Islet of Langerhans (tissue), 1 donor: ENCODE results near the gene FIZ1.

Experiments
- FAIRE-seq: peaks from one replicate; lab custom pipeline; 2011; peaks lifted over from hg19 to GRCh38; lab: Jason Lieb, UNC

FIZ1 gene

DNA sequence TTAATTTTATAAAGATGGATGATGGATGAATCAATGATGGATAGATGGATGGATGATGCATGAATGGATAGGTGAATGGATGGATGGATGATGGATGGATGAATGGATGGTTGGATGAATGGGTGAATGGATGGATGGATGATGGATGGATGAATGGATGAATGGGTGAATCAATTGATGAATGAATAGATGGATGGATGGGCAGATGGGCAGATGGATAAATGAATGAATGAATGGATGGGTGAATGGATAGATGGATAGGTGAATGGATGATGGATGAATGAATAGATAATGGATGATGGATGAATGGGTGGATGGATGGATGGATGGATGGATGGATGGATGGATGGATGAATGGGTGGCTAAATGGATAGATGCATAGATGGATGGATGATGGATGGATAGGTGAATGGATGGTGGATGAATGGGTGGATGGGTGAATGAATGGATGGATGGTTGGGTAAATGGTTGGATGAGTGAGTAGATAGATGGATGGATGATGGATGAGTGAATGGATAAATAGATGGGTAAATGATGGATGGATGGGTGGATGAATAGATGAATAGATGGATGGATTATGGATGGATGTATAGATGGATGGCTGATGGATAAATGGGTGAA is 31.5 kb downstream of the FIZ1 start:
- no peak for FAIRE-seq

- no peak for FAIRE-seq
Measured at GRCh38 chr19:55566823-55567222, 32.5 kb downstream of the FIZ1 start.

- FAIRE-seq = no peak
Measured at GRCh38 chr19:55563261-55563690, 36.0 kb downstream of the FIZ1 start.

- FAIRE-seq = no peak
Measured at GRCh38 chr19:55559684-55560083, 39.6 kb downstream of the FIZ1 start.

DNA sequence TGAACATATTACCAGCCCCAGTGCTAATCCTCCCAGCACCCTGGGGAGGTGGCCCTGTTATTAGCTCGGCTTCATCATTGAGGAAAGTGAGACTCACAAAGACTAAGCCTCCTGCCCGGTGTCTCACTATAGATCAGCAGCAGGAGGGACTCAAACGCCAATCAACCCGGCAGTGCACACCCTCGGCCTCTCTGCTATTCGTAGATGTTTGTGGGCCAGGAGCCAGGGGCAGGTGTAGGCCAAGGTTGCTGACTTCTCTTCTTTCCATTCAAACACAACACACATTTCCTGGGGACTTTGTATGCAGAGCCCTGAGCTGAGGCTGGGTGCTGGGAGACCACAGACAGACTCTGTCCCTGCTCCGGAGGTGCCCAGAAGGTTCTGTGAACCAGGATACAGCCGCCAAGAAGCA is 44.6 kb downstream of the FIZ1 start:
- no peak for FAIRE-seq

GRCh38 chr19:55554302-55554701 is 45.0 kb downstream of the FIZ1 start:
- no peak for FAIRE-seq

DNA sequence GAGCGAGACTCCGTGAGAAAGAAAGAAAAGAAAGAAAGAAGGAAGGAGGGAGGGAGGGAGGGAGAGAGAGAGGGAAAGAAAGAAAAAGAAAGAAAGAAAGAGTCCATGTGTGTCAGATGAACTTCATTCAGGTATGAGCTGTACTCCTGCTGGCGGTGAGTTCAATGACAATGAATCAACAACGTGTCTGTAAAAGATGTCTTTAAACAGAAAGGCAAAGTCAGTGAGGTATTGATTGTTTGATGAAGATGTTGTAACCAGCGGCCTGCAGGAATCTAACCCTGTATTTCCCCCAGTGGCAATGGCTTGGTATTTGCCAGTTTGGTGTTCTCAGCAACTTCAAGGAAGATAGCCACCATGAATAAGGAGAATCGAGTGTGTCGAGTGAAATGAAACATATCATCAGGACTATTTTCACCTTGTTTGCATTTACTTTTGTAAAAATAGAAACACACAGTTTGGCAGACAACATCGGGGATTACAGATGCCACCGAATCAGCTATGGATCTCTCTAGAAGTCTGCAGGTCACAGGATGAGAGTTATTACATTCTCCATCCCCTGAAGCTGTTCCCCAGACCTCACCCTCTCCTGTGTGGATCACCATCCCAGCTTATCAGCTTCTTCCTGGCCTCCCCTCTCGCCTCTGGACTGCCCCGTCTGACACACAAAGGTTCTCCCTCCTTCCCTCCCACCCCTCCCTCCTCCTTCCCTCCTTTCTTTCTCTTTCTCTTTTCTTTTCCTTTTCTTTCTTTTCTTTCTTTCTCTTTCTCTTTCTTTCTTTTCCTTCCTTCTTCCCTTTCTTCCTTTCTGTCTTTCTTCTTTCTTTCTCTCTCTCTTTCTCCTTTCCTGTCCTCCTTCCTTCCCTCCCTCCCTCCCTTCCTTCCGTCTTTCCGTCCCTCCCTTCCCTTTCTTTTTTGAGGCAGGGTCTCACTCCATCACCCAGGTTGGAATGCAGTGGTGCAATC is 45.8 kb downstream of the FIZ1 start:
- no peak for FAIRE-seq

GRCh38 chr19:55552620-55553019 is 46.7 kb downstream of the FIZ1 start:
- FAIRE-seq = no peak

- FAIRE-seq = no peak
Measured at GRCh38 chr19:55552206-55552605, 47.1 kb downstream of the FIZ1 start.

GRCh38 chr19:55550321-55550650 is 49.0 kb downstream of the FIZ1 start:
- no peak for FAIRE-seq

- peak; percentile 70 for FAIRE-seq
Measured at GRCh38 chr19:55549500-55550320, 49.6 kb downstream of the FIZ1 start.

GRCh38 chr19:55546822-55547614 is 52.3 kb downstream of the FIZ1 start:
- FAIRE-seq = no peak

DNA sequence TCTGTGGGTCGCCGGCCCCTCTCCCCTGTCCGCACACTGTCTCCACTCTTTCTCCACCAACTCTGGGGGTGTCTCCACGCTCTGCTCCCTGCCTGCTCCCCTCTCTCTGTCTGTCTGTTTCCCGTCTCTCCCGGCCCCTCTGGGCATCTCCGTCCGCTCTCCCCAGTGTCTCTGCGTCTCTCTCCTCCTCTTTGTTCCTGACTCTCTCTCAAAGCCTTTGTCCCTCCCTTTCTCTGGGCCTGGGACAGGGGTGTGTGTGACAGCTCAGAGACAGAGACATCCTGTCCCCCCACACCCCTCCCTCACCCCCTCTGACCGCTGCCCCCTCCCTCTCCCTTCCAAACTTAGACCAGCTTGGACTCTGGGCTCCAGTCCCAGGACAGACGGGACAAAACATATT is 53.3 kb downstream of the FIZ1 start:
- FAIRE-seq = no peak

DNA sequence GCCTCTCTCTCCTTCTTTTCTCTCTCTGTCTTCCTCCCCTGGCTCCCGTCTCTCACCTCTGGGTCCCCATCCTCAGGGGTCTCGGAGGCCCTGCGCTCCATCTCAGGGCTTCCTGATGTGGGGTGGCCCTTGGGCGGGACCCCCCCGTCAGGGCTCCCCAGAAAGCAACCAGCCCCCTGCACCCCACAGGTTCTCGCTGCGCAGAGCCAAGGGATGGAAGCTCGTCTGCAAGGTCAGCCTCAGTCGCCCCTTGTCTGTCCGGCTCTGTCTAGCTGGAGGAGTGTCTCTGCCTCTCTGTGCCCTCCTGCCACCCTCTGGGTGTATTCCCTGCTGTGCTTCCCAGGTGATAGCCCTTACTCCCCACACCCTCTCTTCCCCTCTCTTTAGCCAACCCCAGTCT is 53.9 kb downstream of the FIZ1 start, which contains the start of gene SBK3:
Gene SBK3, minus strand, starts transcription at position 101 of the 400 bp plus-strand sequence. Its CDS starts 0 bp downstream, at position 101.
- FAIRE-seq = no peak

DNA sequence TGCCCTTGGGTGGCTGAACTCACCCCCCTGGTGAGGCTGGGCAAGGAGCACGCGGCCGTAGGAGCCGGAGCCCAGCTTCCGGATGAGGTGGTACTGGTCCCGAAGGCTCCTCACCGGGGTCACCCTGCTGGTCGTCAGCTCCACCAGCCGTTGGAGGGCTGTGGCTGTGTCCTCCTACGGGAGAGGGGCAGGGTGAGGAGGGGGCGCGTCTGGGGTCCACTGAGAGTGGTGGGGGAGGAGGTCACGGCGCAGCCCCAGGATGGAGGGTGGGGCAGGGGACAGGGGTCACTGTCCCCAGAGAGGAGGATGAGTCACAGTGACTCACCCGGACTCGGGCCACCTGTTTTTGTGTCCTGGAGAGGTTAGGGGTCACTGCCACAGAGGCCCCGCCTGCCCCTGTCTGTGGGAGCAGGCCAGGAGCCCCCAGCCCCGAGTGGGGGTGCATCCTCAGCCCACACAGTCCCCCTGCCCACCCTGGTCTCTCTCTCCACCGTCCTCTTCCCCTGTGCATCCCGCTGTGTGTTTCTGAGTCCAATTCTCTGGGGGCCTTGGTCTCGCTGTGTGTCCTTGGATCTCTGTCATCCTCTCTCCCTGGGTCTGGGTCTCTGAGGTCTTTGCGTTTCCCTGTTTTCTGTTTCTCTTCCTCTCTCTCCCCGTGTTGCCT is 54.4 kb downstream of the FIZ1 start:
- no peak for FAIRE-seq

DNA sequence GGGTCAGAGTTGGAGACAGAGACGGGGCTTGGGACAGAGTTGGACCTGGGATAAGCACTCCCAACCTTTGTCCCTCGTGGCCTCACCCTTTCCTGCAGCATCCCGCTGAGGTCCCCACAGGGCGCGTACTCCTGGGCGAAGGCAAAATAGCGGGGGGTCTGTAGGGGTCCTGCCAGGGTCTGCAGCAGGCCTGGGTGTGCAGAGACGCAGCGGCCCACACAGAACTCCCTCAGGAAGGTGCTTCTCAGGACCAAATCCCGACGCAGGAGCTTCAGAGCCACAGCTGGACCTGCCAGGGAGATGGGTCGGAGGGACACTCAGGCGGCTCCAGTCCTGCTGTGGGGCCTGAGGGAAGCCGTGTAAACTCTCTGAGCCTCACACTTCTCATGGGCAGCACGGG is 55.3 kb downstream of the FIZ1 start:
- FAIRE-seq = no peak

DNA sequence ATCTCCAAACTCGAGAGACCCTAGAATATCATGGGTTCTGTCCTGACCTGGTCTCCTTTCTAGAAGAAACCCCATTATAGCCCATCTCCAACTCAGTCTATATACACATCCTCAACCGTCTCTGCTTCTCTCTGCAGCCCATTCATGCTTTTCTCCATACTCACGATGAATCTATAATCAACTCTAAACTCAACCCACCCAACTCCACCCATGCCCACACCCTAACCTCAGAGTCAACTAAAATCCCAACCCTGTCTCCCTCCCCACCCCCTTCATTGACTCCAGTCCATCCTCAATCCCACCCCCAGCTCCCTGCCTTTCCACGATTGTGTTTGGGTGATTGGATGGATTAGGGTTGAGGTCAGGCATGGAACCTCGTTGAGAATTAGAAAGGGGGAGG is 55.8 kb downstream of the FIZ1 start:
- FAIRE-seq = no peak

- no peak for FAIRE-seq
Measured at GRCh38 chr19:55542292-55542855, 56.9 kb downstream of the FIZ1 start.
